KG1 (cell line): ENCODE results near the gene MLLT1.

Experiments
- DNase-seq: peaks from one replicate; lab custom pipeline; 2025; lab: John Stamatoyannopoulos, UW

MLLT1 gene

GRCh38 chr19:6235031-6235951, 44.5 kb downstream of the MLLT1 start:
- DNase-seq = no peak

- DNase-seq = no peak
These were observed 45.2 kb downstream of the MLLT1 start for GRCh38 chr19:6234527-6234926.

GRCh38 chr19:6233827-6234511, 45.8 kb downstream of the MLLT1 start:
- no peak for DNase-seq

GRCh38 chr19:6233056-6233826, 46.5 kb downstream of the MLLT1 start:
- DNase-seq = no peak

- no peak for DNase-seq
These were observed 47.1 kb downstream of the MLLT1 start for GRCh38 chr19:6232601-6233055.

GRCh38 chr19:6230991-6231448, 48.8 kb downstream of the MLLT1 start:
- DNase-seq = no peak

GRCh38 chr19:6229951-6230712, 49.6 kb downstream of the MLLT1 start:
- DNase-seq = no peak

GRCh38 chr19:6229216-6229913, 50.4 kb downstream of the MLLT1 start:
- no peak for DNase-seq

- DNase-seq = no peak
These were observed 51.1 kb downstream of the MLLT1 start for GRCh38 chr19:6228551-6229215.

- no peak for DNase-seq
These were observed 51.8 kb downstream of the MLLT1 start for GRCh38 chr19:6227936-6228325.

- DNase-seq = no peak
These were observed 52.4 kb downstream of the MLLT1 start for GRCh38 chr19:6227156-6227935.

- DNase-seq = no peak
These were observed 53.2 kb downstream of the MLLT1 start for GRCh38 chr19:6226444-6227155.

GRCh38 chr19:6226012-6226411, 53.8 kb downstream of the MLLT1 start:
- DNase-seq = no peak

- no peak for DNase-seq
These were observed 54.4 kb downstream of the MLLT1 start for GRCh38 chr19:6225232-6225865.

- DNase-seq = no peak
These were observed 55.5 kb downstream of the MLLT1 start for GRCh38 chr19:6224308-6224675.

- no peak for DNase-seq
These were observed 56.1 kb downstream of the MLLT1 start for GRCh38 chr19:6223461-6224307.

- no peak for DNase-seq
These were observed 56.9 kb downstream of the MLLT1 start for GRCh38 chr19:6222884-6223283.
